ENCODE data around the gene STK32B.

STK32B gene

DNA sequence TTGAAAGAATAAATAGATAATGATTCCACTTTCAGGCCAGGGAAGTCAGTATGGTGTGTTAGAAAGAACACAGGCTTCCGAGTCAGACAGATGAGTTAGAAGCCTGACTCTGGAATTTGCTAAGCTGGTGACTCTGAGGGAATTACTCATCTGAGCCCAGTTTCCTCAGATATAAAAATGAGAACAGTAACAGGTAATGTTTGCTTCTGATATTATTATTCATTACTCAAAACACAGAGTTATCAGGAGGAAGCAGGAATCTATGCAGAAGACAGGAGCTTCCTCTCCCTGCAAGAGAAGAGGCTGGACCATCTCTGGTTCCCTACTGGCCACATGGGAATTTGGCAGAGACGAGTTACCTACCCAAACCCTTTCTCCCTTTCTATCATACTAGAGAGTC lies 494.0 kb downstream of the STK32B start:
- no peak for DNase-seq

DNA sequence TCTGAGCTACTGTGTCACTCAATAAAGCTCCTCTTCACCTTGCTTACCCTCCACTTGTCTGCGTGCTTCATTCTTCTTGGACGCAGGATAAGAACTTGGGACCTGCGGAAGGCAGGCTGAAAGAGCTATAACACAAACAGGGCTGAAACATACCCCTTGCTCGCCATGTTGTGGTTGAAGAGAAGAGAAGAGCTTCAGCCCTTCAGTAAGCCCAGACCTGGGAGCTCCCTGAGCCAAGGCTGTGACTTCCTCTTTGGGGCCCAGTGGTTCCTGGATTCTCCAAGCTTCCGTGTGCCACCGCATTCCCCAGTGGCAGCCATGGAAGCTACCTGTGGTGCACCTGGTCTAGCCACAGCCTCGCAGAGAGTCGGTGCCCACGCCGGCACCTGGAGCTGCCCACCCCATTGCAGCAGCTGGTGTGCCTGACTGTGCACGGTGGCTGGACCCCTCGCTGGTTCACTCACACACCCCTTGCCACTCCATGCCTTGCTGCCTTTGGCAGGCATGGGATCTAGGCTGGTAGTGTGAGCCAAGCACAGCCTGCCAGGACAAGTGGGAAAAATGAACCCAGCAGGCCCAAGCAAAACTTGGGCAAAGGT lies 496.5 kb downstream of the STK32B start:
- DNase-seq = no peak
